Kidney (tissue), 14 donors: ENCODE results near the gene SUMF1. TPM values are rescaled to one million over a fixed set of nuclear protein-coding genes. Genes with fewer than 3 reads are reported as not detected.

Experiments
- DNase-seq, 5 donors: peaks; one replicate each; pipeline ENCODE4 v3.0.0-alpha.2; 2013 to 2020
- FAIRE-seq: peaks from 2 replicates; lab custom pipeline; 2012; peaks lifted over from hg19 to GRCh38; lab: Jason Lieb, UNC
- H3K27ac ChIP-seq, 2 donors: one replicate each; pipeline ENCODE4 v1.7.0; 2013; ENCODE audit warnings: low read depth in 2 of 2, low read length in 2 of 2, inconsistent platforms in 1 of 2
- H3K27me3 ChIP-seq: one replicate; pipeline ENCODE4 v1.7.1; 2013; ENCODE audit warnings: low read length, inconsistent platforms; ENCODE audit not compliant: control insufficient read depth, insufficient read depth
- H3K36me3 ChIP-seq, 3 donors: one replicate each; pipeline versions ENCODE4 v1.7.0 to v1.7.1; 2013; ENCODE audit warnings: low read length in 3 of 3, control low read depth in 1 of 3, inconsistent platforms in 1 of 3; ENCODE audit not compliant: insufficient read depth in 3 of 3, control insufficient read depth in 2 of 3
- H3K4me1 ChIP-seq, 3 donors: one replicate each; pipeline versions ENCODE4 v1.7.0 to v1.7.1; 2013; ENCODE audit warnings: low read length in 3 of 3, inconsistent platforms in 1 of 3, low read depth in 1 of 3; ENCODE audit not compliant: control insufficient read depth in 2 of 3, insufficient read depth in 2 of 3
- H3K4me3 ChIP-seq, 3 donors: one replicate each; pipeline versions ENCODE4 v1.7.0 to v1.8.1; 2013; ENCODE audit warnings: low read length in 3 of 3, control low read depth in 1 of 3, inconsistent platforms in 1 of 3
- H3K9ac ChIP-seq, 3 donors: one replicate each; pipeline versions ENCODE4 v1.7.0 to v1.7.1; 2013; ENCODE audit warnings: low read length in 3 of 3, control low read depth in 1 of 3, inconsistent platforms in 1 of 3
- H3K9me3 ChIP-seq, 3 donors: one replicate each; pipeline versions ENCODE4 v1.7.0 to v1.7.1; 2013; ENCODE audit warnings: low read length in 3 of 3, control low read depth in 1 of 3, inconsistent platforms in 1 of 3; ENCODE audit not compliant: control insufficient read depth in 2 of 3, insufficient read depth in 1 of 3
- CTCF ChIP-seq: IDR thresholded peaks from 3 replicates; pipeline ENCODE4 v1.5.1; 2012; ENCODE audit warnings: mild to moderate bottlenecking, moderate library complexity, borderline replicate concordance; ENCODE audit not compliant: insufficient read depth; ENCODE audit errors: extremely low read depth
- intact Hi-C: fragments of 100-400 bp; cut with DNase I; formaldehyde crosslinking; loops from one replicate; pipeline ENCODE4 v1.11.1; 2022
- polyA plus RNA-seq: library from polyadenylated mRNA; stranded (reverse); fragments of 350-450 nt; fragmentation: Illumina TruSeq; extraction: RNeasy Lipid Tissue Mini Kit (QIAGEN cat#74804); gene quantifications from one replicate; pipeline ENCODE4 v1.2.3, GENCODE V29; 2014; ENCODE audit warnings: low read depth, low replicate concordance; ENCODE audit not compliant: insufficient read depth
- total RNA-seq: library from RNA; stranded (reverse); fragmentation: NEBNext Ultra II Directional; extraction: Animal tissue kit (Norgen Biotek cat#: 25700); gene quantifications from one replicate; pipeline ENCODE4 v1.2.1, GENCODE V29; 2021
- donor health status: control.
- donor health status: control.
- donor health status: control.
- donor health status: control.
- donor health status: control.
- donor health status: DM: yes; HTN: yes; CAD: no.
- donor health status: Normal renal cell carcinoma (clear cell type).

Gene SUMF1
- total and polyA plus RNA-seq, 2 donors from 2014 or later, result 50.1 to 50.6 TPM

DNA sequence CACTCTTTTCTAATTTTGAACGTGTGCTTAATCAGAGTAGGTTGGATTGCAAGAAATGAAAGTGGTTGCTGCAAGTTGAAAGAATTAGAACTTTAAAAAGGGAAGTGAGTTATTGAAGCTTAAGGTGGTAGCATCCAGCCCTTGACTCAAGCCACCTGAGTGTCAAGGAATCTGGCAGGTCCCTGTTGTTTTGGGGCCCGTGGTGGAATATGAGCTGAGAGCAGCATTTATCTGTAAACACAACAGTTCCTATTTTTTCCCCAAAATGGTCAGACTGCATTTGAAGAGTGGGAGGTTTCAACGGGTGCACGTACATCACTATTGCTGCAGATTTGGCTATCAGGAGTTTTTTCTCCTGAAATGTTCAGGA is 27.8 kb upstream of the SUMF1 start:
- H3K4me1 ChIP-seq, result peaks cover 0 to 5% (median 0%) of the 10 kb centered on the region in 3 donors
- DNase-seq, result peak in 1 of 5 donors; percentile 17
- H3K9ac ChIP-seq, result peak overlapping the region in 2 of 3 donors; percentile 62 to 73
- peak overlapping the region in 1 of 2 donors; percentile 74 for H3K27ac ChIP-seq
- peak overlapping the region; percentile 85 to 91 (median 85) for H3K4me3 ChIP-seq
- FAIRE-seq, result no peak
- H3K27me3 ChIP-seq, result no peaks in the 10 kb centered on the region
- no peaks in the 10 kb centered on the region for H3K9me3 ChIP-seq
- H3K36me3 ChIP-seq, result no peaks in the 10 kb centered on the region
- intact Hi-C loops, result no loop called here
- no peak for TF ChIP-seq CTCF

- no peak for FAIRE-seq
- TF ChIP-seq CTCF, result no peak
- peak overlapping the region; percentile 58 to 74 for H3K27ac ChIP-seq
Measured at GRCh38 chr3:4493941-4494894, 27.1 kb upstream of the SUMF1 start.

GRCh38 chr3:4493014-4493940 is 26.2 kb upstream of the SUMF1 start, which contains the start of gene ITPR1:
TSS of gene ITPR1 (plus strand) at chr3:4493348. CDS start at chr3:4516492, 23,144 bp downstream.
- Histone ChIP-seq H3K36me3 (no peaks in the 10 kb centered on the region), H3K4me1 (peaks cover 0 to 5% (median 0%) of the 10 kb centered on the region in 3 donors), H3K9me3 (no peaks in the 10 kb centered on the region), H3K27ac (peak within 1 kb of the TSS; percentile 82 to 84), H3K4me3 (peak within 1 kb of the TSS; percentile 85 to 91 (median 85)), H3K27me3 (no peaks in the 10 kb centered on the region), H3K9ac (peak within 1 kb of the TSS; percentile 71 to 83 (median 73))
- FAIRE-seq (peak; percentile 81), DNase-seq (peak; percentile 100)
- no peak for TF ChIP-seq CTCF
- intact Hi-C loops, result no loop called here

More at GRCh38 chr3:4493941-4494894, 27.1 kb upstream of the SUMF1 start:
- peaks cover 0 to 5% (median 0%) of the 10 kb centered on the region in 3 donors for H3K4me1 ChIP-seq
- no peaks in the 10 kb centered on the region for H3K36me3 ChIP-seq
- peak overlapping the region; percentile 54 to 73 (median 62) for H3K9ac ChIP-seq
- peak overlapping the region; percentile 85 to 91 (median 85) for H3K4me3 ChIP-seq
- H3K9me3 ChIP-seq, result no peaks in the 10 kb centered on the region
- DNase-seq, result peak in 3 of 5 donors; percentile 35 to 63 (median 62)
- intact Hi-C loops, result no loop called here
- H3K27me3 ChIP-seq, result no peaks in the 10 kb centered on the region
